Coronary artery (tissue), 2 donors: ENCODE measurements around the gene RECK.
"Not testable (repeated sequence)": the region's sequence is repeated elsewhere in the genome, so short reads cannot be mapped to it uniquely, and the experiment has no call there.

ENCODE experiments used
- DNase-seq: peaks from one replicate; pipeline ENCODE4 v3.0.0-alpha.2; 2017; ENCODE audit warnings: low spot score
- H3K27ac ChIP-seq, 2 donors: fragments of 200-600 bp; sonication (generic); one replicate each; pipeline ENCODE4 v1.5.1; 2016 to 2019
- H3K4me3 ChIP-seq: fragments of 200-600 bp; sonication (generic); 2 replicates; pipeline ENCODE4 v1.5.1; 2016; ENCODE audit warnings: mild to moderate bottlenecking, moderate library complexity
- TF ChIP-seq, protein P1 (sequence below): fragments of 200-600 bp; sonication (generic); IDR thresholded peaks from one replicate; pipeline ENCODE4 v1.5.1; 2019; ENCODE audit warnings: antibody characterized with exemption

RECK gene, protein sequence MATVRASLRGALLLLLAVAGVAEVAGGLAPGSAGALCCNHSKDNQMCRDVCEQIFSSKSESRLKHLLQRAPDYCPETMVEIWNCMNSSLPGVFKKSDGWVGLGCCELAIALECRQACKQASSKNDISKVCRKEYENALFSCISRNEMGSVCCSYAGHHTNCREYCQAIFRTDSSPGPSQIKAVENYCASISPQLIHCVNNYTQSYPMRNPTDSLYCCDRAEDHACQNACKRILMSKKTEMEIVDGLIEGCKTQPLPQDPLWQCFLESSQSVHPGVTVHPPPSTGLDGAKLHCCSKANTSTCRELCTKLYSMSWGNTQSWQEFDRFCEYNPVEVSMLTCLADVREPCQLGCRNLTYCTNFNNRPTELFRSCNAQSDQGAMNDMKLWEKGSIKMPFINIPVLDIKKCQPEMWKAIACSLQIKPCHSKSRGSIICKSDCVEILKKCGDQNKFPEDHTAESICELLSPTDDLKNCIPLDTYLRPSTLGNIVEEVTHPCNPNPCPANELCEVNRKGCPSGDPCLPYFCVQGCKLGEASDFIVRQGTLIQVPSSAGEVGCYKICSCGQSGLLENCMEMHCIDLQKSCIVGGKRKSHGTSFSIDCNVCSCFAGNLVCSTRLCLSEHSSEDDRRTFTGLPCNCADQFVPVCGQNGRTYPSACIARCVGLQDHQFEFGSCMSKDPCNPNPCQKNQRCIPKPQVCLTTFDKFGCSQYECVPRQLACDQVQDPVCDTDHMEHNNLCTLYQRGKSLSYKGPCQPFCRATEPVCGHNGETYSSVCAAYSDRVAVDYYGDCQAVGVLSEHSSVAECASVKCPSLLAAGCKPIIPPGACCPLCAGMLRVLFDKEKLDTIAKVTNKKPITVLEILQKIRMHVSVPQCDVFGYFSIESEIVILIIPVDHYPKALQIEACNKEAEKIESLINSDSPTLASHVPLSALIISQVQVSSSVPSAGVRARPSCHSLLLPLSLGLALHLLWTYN

GRCh38 chr9:36036780-36037548 lies at the start of gene RECK:
Gene RECK, plus strand, starts transcription at chr9:36036913. Its CDS starts 86 bp downstream, at chr9:36036999.
- TF ChIP-seq, protein P1, sequence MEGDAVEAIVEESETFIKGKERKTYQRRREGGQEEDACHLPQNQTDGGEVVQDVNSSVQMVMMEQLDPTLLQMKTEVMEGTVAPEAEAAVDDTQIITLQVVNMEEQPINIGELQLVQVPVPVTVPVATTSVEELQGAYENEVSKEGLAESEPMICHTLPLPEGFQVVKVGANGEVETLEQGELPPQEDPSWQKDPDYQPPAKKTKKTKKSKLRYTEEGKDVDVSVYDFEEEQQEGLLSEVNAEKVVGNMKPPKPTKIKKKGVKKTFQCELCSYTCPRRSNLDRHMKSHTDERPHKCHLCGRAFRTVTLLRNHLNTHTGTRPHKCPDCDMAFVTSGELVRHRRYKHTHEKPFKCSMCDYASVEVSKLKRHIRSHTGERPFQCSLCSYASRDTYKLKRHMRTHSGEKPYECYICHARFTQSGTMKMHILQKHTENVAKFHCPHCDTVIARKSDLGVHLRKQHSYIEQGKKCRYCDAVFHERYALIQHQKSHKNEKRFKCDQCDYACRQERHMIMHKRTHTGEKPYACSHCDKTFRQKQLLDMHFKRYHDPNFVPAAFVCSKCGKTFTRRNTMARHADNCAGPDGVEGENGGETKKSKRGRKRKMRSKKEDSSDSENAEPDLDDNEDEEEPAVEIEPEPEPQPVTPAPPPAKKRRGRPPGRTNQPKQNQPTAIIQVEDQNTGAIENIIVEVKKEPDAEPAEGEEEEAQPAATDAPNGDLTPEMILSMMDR = no peak
- peak within 1 kb of the TSS; percentile 86 to 92 for H3K27ac ChIP-seq
- peak within 1 kb of the TSS; percentile 83 for H3K4me3 ChIP-seq
- DNase-seq = peak; percentile 92

DNA sequence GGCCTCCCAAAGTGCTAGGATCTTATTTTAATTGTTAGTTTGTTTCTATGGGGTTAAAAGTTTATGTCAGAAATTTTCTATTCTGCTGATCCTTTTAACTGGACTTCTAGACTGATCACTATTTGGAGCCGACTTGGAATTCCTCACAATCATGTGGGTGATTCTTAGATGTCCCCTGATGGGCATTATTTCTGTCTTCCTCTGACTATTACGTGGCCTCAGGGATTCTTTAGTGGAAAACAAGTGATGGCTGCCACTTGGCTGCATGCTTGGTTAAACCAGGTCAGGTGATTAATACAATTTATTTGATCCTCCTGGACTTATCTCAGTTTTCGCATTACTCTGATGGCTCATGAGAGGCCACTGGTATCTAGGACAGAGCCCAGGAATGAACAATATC lies 46.6 kb upstream of the RECK start:
- H3K27ac ChIP-seq = no peak overlapping the region
- TF ChIP-seq, protein P1 = no peak
- DNase-seq = no peak
- no peak overlapping the region for H3K4me3 ChIP-seq

DNA sequence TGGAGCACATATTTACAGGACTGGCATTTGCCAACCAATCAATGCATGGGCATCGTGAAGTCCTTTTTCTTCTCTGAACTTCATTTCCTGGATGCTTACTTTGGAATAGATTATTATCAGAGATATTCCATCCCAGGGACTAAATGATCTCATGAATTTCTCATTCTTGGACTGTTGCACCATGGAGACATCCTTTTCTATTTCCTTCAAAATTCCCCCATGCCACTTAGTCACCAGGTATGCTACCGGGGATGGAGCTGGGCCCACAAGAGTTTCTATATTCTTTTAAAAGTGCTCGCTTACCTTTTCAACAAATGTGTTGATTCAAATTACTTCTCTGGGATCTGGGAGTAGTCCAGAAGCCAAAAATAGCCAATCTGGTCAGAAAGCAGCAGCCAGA lies 43.6 kb upstream of the RECK start:
- DNase-seq, H3K27ac ChIP-seq, H3K4me3 ChIP-seq: not testable (repeated sequence)

- TF ChIP-seq, protein P1 = no peak
- H3K4me3 ChIP-seq = no peak overlapping the region
- no peak overlapping the region for H3K27ac ChIP-seq
- DNase-seq = no peak
Observed at GRCh38 chr9:35993976-35994720, 42.6 kb upstream of the RECK start.

DNA sequence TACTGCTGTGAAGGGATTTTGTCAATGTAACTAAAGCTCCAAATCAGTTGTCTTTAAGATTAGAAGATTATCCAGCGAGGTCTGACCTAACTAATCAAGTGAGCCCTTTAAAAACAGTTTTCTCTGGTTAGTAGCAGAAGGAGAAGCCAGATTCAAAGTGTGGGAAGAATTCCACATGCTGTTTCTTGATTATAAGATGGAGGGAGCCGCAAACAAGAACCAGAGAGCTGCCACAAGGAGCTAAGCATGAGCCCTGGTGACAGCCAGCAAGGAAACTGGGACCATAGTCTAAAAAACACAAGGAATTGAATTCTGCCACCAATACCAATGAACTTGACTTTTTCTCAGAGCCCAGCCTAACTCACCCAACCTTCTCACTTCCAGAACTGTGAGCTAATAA lies 41.8 kb upstream of the RECK start:
- Histone ChIP-seq H3K27ac (no peak overlapping the region), H3K4me3 (no peak overlapping the region)
- DNase-seq = no peak
- TF ChIP-seq, protein P1 = no peak

DNA sequence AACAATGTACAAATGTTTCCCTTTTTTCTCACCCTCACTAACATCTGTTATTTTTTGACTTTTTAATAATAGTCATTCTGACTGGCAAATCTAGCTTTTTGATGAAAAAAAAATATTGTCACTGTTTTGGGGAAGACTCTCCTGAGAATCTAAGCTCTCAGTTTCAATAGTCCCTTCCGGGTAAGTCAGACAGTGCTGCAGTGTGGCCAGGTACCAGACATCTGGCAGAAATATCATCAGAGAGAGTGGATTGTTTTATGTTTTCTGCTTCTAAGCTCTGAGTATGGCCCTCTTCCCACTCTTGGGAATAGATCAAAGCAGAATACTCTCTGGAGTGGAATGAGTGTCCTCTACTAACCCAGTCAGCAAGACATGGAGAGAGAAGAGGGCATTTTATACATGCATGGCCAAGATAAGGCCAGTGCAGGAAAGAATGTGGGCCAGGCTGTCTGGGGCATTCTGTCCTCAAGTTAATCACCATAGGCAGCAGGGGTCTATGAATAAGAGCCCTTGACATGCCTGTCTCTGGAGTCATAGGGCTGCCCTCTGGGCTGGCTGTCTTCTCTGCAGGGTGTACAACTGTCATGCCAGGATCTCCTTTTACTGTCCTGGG lies 40.2 kb upstream of the RECK start:
- TF ChIP-seq, protein P1 = no peak
- no peak overlapping the region for H3K27ac ChIP-seq
- no peak overlapping the region for H3K4me3 ChIP-seq
- no peak for DNase-seq

GRCh38 chr9:35997016-35997415 lies 39.7 kb upstream of the RECK start:
- not testable (repeated sequence) for DNase-seq, H3K27ac ChIP-seq, H3K4me3 ChIP-seq
